ENCODE measurements around the gene CATSPER1.

Gene CATSPER1

GRCh38 chr11:65976216-65977176, 49.8 kb downstream of the CATSPER1 start:
- H3K4me3 ChIP-seq (ENCODE audit: low read length) = no peak overlapping the region
- DNase-seq (ENCODE audit: low read depth) = no peak
- TF ChIP-seq, protein P1, sequence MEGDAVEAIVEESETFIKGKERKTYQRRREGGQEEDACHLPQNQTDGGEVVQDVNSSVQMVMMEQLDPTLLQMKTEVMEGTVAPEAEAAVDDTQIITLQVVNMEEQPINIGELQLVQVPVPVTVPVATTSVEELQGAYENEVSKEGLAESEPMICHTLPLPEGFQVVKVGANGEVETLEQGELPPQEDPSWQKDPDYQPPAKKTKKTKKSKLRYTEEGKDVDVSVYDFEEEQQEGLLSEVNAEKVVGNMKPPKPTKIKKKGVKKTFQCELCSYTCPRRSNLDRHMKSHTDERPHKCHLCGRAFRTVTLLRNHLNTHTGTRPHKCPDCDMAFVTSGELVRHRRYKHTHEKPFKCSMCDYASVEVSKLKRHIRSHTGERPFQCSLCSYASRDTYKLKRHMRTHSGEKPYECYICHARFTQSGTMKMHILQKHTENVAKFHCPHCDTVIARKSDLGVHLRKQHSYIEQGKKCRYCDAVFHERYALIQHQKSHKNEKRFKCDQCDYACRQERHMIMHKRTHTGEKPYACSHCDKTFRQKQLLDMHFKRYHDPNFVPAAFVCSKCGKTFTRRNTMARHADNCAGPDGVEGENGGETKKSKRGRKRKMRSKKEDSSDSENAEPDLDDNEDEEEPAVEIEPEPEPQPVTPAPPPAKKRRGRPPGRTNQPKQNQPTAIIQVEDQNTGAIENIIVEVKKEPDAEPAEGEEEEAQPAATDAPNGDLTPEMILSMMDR (conservative IDR thresholded peaks at IDR 0.05; ENCODE audit: low read depth, low read length) = no peak

GRCh38 chr11:65975771-65976170, 50.5 kb downstream of the CATSPER1 start:
- H3K4me3 ChIP-seq (ENCODE audit: low read length) = no peak overlapping the region
- no peak for DNase-seq (ENCODE audit: low read depth)
- TF ChIP-seq, protein P1 (conservative IDR thresholded peaks at IDR 0.05; ENCODE audit: low read depth, low read length) = no peak

DNA sequence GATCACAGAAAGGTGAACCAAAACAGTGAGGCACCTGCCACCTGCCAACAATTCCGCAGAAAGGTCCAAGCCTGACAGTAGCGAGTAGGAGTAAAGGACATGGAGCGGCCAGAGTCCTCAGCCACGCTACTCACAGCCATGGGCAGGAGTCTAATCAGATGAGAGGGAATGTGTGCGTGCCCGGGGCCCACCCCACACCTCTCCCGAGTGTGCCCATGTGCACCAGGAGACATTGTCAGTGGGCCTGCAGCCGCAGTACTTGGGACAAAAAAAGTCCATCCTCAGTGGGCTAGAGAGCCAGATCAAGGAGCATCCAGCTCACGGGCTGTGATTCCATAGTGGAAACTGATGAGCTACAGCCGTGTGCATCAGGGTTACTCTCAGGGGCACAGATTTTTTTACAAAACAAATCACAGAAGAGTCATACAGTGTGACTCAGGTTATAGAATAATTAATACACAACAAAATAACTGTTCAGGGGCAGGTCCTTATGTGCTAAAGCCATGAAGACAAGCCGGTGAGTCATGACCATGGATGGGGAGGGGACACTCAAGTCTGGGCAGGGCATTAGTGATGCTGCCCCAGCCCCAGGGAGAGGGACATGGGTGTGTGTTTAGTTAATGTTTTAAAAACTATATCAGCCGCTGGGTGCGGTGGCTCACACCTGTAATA, 52.7 kb downstream of the CATSPER1 start:
- no peak for DNase-seq (ENCODE audit: low read depth)
- H3K4me3 ChIP-seq (ENCODE audit: low read length) = no peak overlapping the region
- TF ChIP-seq, protein P1 (conservative IDR thresholded peaks at IDR 0.05; ENCODE audit: low read depth, low read length) = no peak

DNA sequence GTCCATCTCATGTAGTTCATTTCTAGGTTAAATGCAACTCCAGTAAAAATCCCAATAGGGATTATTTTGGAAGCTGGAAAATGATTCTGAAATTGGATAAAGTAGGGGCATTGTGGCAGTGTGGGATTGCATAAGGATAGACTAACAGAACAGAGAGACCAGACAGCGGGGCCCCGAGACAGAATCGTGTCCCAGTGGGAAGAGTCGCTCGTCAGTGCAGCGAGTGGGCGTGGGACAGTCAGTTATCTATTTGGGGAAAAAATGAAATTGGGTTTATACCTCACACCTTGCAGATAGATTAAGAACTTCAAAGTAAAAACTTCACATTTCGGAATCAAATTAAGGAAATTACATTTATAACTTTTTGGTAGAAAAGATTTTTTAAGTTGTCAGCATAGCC, 54.2 kb downstream of the CATSPER1 start:
- TF ChIP-seq, protein P1 (conservative IDR thresholded peaks at IDR 0.05; ENCODE audit: low read depth, low read length) = no peak
- H3K4me3 ChIP-seq (ENCODE audit: low read length) = no peak overlapping the region
- DNase-seq (ENCODE audit: low read depth) = no peak

GRCh38 chr11:65968600-65969482, 57.4 kb downstream of the CATSPER1 start:
- no peak for DNase-seq (ENCODE audit: low read depth)
- TF ChIP-seq, protein P1 (conservative IDR thresholded peaks at IDR 0.05; ENCODE audit: low read depth, low read length) = no peak
- H3K4me3 ChIP-seq (ENCODE audit: low read length) = no peak overlapping the region

DNA sequence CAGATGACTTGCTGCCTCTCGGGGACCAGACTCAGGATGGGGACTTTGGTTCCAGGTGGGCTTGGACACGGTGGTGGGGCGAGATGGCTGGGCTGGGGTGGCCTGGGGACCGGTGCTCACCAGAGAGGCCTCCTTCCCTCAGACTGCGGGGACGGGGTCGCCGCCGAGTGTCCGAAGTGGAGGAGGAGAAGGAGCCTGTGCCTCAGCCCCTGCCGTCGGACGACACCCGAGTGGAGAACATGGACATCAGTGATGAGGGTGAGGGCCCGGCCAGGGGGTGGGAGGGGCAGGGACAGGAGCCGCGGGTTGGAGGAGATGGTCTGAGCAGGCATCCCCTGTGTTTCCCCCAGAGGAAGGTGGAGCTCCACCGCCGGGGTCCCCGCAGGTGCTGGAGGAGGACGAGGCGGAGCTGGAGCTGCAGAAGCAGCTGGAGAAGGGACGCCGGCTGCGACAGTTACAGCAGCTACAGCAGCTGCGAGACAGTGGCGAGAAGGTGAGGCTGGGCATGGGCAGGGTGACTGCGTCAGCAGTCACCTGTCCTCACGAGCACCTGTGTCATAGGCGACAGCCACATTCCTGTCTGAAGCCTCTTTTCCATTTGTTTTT, 58.8 kb downstream of the CATSPER1 start:
- DNase-seq (ENCODE audit: low read depth) = no peak
- no peak overlapping the region for H3K4me3 ChIP-seq (ENCODE audit: low read length)
- TF ChIP-seq, protein P1 (conservative IDR thresholded peaks at IDR 0.05; ENCODE audit: low read depth, low read length) = no peak
